GM10266 (cell line): ENCODE measurements around the gene CRYBA4.
A peak's percentile ranks its signal among the peaks of the same experiment; 100 is the strongest.

Experiments used
- DNase-seq: peaks from one replicate; pipeline ENCODE4 v3.0.0; 2012; ENCODE audit errors: extremely low spot score
- CTCF ChIP-seq: IDR thresholded peaks from 2 replicates; pipeline ENCODE4 v1.5.1; 2012; ENCODE audit warnings: mild to moderate bottlenecking, low read depth; ENCODE audit not compliant: control insufficient read depth, insufficient read depth; ENCODE audit errors: missing control alignments

The CRYBA4 gene

GRCh38 chr22:26672060-26672471, 50.3 kb downstream of the CRYBA4 start:
- no peak for TF ChIP-seq CTCF
- DNase-seq = no peak

GRCh38 chr22:26672590-26673468, 51.1 kb downstream of the CRYBA4 start:
- peak; percentile 63 for TF ChIP-seq CTCF
- peak; percentile 78 for DNase-seq

- TF ChIP-seq CTCF = no peak
- DNase-seq = no peak
Observed at GRCh38 chr22:26673486-26673885, 51.7 kb downstream of the CRYBA4 start.

GRCh38 chr22:26674211-26675190, 52.7 kb downstream of the CRYBA4 start:
- DNase-seq = no peak
- TF ChIP-seq CTCF = no peak

GRCh38 chr22:26675687-26676268, 54.0 kb downstream of the CRYBA4 start:
- DNase-seq = no peak
- TF ChIP-seq CTCF = no peak

- no peak for DNase-seq
- no peak for TF ChIP-seq CTCF
Observed at GRCh38 chr22:26677217-26677616, 55.5 kb downstream of the CRYBA4 start.
